ENCODE results near the gene AHRR. TPM values are rescaled to one million over a fixed set of nuclear protein-coding genes. Genes with fewer than 3 reads are reported as not detected.
"Not testable (repeated sequence)": the region's sequence is repeated elsewhere in the genome, so short reads cannot be mapped to it uniquely, and the experiment has no call there.

AHRR gene
- total RNA-seq, 1 donor: 54.6 TPM

DNA sequence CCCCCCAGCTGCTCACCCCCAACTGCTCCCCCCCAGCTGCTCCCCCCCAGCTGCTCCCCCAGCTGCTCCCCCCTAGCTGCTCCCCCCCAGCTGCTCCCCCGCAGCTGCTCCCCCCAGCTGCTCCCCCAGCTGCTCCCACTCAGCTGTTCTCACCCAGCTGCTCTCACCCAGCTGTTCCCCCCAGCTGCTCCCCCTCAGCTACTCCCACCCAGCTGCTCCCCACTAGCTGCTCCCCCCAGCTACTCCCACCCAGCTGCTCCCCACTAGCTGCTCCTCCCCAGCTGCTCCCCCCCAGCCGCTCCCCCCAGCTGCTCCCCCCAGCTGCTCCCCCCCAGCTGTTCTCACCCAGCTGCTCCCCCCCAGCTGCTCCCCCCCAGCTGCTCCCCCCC lies 22.8 kb upstream of the AHRR start:
- peaks cover 50% of the 10 kb centered on the region for H4K20me1 ChIP-seq (ENCODE audit: insufficient read depth, low read length)
- H3K79me2 ChIP-seq (ENCODE audit: insufficient read depth, low read length): peaks cover 30% of the 10 kb centered on the region

DNA sequence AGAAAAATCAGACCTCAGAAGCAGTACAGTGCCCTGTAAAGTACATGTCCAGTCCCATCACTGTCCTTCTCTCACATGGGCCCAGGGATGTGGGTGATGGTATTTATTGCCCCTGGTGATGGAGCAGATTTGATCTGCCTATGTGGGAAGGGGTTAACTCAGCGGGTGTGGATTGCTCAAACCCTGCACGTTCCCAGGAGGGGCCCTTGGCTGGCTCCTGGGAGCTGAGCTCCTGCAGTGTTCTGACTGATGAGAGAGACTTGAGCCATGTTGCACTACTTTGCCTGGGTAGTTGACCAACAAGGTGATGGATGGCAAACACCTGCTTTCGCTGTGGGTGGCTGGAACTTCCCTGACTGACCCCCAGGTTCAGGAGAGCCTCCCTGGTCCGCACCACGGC lies 21.6 kb upstream of the AHRR start:
- Histone ChIP-seq H4K20me1 (ENCODE audit: insufficient read depth, low read length) (peaks cover 51% of the 10 kb centered on the region), H3K79me2 (ENCODE audit: insufficient read depth, low read length) (peaks cover 30% of the 10 kb centered on the region)
- not testable (repeated sequence) for H3K4me2 ChIP-seq (ENCODE audit: insufficient read depth, low read length); H3K4me3 ChIP-seq (ENCODE audit: insufficient read depth, low read length); DNase-seq (ENCODE audit: insufficient read length, low spot score, missing footprints); H3K9me3 ChIP-seq (ENCODE audit: low read depth, low read length); H2AFZ ChIP-seq (ENCODE audit: low read length); H3K36me3 ChIP-seq (ENCODE audit: insufficient read depth, low read length); H3K27me3 ChIP-seq (ENCODE audit: insufficient read depth, low read length); H3K4me1 ChIP-seq (ENCODE audit: insufficient read depth, low read length); H3K27ac ChIP-seq (ENCODE audit: low read depth, low read length)

More for the DNA sequence above, 22.8 kb upstream of the AHRR start:
- Histone ChIP-seq H3K36me3 (ENCODE audit: insufficient read depth, low read length) (no peaks in the 10 kb centered on the region), H3K4me2 (ENCODE audit: insufficient read depth, low read length) (no peak overlapping the region), H2AFZ (ENCODE audit: low read length) (no peak overlapping the region), H3K9me3 (ENCODE audit: low read depth, low read length) (no peaks in the 10 kb centered on the region), H3K4me3 (ENCODE audit: insufficient read depth, low read length) (no peak overlapping the region), H3K27me3 (ENCODE audit: insufficient read depth, low read length) (no peaks in the 10 kb centered on the region), H3K27ac (ENCODE audit: low read depth, low read length) (no peak overlapping the region), H3K4me1 (ENCODE audit: insufficient read depth, low read length) (peaks cover 9% of the 10 kb centered on the region)
- TF ChIP-seq CTCF (IDR thresholded peaks at IDR 0.05; ENCODE audit: extremely low read depth, low read depth, low read length): no peak
- DNase-seq (ENCODE audit: insufficient read length, low spot score, missing footprints): no peak

DNA sequence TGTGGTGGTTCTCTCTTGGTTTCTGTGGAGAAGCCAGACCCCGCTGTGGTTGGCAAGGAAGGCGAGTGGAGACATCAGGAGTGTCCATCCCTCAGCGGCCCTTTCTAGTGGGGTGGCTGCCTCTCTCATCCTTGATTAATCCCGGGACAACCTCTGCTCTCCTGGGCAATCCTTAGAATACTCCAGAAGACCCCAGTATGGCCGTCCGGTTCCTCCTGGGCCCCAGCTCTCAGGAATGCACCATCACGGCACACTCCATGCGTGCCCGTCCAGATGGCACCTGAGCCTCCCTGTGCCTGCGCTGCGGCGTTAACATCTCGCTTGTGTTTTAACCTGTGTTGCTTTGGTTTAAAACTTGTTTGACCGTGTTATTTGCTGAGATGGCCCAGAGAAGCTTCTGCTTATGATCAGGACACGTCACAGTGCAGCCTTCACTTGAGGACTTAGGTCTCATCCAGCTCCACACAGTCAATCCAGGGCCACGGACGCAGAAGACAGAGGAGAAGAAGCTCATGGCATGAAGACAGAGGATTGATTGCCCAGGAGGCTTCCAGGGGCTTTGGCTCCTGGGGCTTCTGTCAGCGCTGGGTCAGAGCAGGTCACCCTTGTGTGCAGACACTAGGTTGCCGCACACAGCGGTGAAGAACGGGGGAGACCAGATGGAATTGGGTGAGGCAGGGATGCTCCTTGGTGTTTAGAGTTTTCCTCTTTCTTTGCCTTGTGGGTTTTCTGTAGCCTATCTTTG lies 20.7 kb upstream of the AHRR start:
- H3K36me3 ChIP-seq (ENCODE audit: insufficient read depth, low read length); H3K9me3 ChIP-seq (ENCODE audit: low read depth, low read length); H3K4me1 ChIP-seq (ENCODE audit: insufficient read depth, low read length); DNase-seq (ENCODE audit: insufficient read length, low spot score, missing footprints); H3K27me3 ChIP-seq (ENCODE audit: insufficient read depth, low read length); H3K4me2 ChIP-seq (ENCODE audit: insufficient read depth, low read length); H3K4me3 ChIP-seq (ENCODE audit: insufficient read depth, low read length); H3K27ac ChIP-seq (ENCODE audit: low read depth, low read length); H2AFZ ChIP-seq (ENCODE audit: low read length): not testable (repeated sequence)
- H3K79me2 ChIP-seq (ENCODE audit: insufficient read depth, low read length): peaks cover 38% of the 10 kb centered on the region
- peaks cover 57% of the 10 kb centered on the region for H4K20me1 ChIP-seq (ENCODE audit: insufficient read depth, low read length)

GRCh38 chr5:302416-302815 lies 19.1 kb upstream of the AHRR start:
- H3K9me3 ChIP-seq (ENCODE audit: low read depth, low read length); H3K36me3 ChIP-seq (ENCODE audit: insufficient read depth, low read length); H3K4me1 ChIP-seq (ENCODE audit: insufficient read depth, low read length); DNase-seq (ENCODE audit: insufficient read length, low spot score, missing footprints); H3K27me3 ChIP-seq (ENCODE audit: insufficient read depth, low read length); H3K4me3 ChIP-seq (ENCODE audit: insufficient read depth, low read length); H3K27ac ChIP-seq (ENCODE audit: low read depth, low read length); H2AFZ ChIP-seq (ENCODE audit: low read length); H3K4me2 ChIP-seq (ENCODE audit: insufficient read depth, low read length): not testable (repeated sequence)
- Histone ChIP-seq H3K79me2 (ENCODE audit: insufficient read depth, low read length) (peaks cover 46% of the 10 kb centered on the region), H4K20me1 (ENCODE audit: insufficient read depth, low read length) (peaks cover 51% of the 10 kb centered on the region)

DNA sequence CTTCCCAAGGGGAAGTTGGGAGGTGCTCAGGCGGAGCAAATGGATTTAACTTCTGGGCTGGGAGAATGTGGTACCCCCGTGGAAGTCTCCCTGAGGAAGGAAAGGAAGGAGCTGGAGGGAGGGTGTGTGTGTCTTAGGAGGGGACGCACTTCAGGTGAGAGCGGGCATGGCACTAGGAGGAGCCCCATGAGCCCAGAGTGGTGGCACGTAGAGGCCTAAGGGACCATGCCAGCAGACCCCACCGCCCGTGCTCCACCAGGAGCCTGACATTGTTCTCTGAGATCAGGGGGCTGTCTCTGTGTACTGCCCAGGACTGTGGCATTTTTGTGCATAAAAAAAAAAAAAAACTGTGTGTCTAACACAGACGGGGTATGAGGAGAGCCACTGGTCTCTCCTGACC lies 18.5 kb upstream of the AHRR start:
- peaks cover 47% of the 10 kb centered on the region for H3K79me2 ChIP-seq (ENCODE audit: insufficient read depth, low read length)
- H4K20me1 ChIP-seq (ENCODE audit: insufficient read depth, low read length): peaks cover 46% of the 10 kb centered on the region
- TF ChIP-seq CTCF (IDR thresholded peaks at IDR 0.05; ENCODE audit: extremely low read depth, low read depth, low read length): no peak

GRCh38 chr5:303741-304140 lies 17.8 kb upstream of the AHRR start:
- H3K4me1 ChIP-seq (ENCODE audit: insufficient read depth, low read length); H3K27me3 ChIP-seq (ENCODE audit: insufficient read depth, low read length); H3K4me3 ChIP-seq (ENCODE audit: insufficient read depth, low read length); H3K27ac ChIP-seq (ENCODE audit: low read depth, low read length); DNase-seq (ENCODE audit: insufficient read length, low spot score, missing footprints); H3K4me2 ChIP-seq (ENCODE audit: insufficient read depth, low read length); H3K9me3 ChIP-seq (ENCODE audit: low read depth, low read length); H3K36me3 ChIP-seq (ENCODE audit: insufficient read depth, low read length); H2AFZ ChIP-seq (ENCODE audit: low read length): not testable (repeated sequence)
- H3K79me2 ChIP-seq (ENCODE audit: insufficient read depth, low read length): peaks cover 45% of the 10 kb centered on the region
- peaks cover 44% of the 10 kb centered on the region for H4K20me1 ChIP-seq (ENCODE audit: insufficient read depth, low read length)

More for the DNA sequence above, 18.5 kb upstream of the AHRR start:
- no peak overlapping the region for H2AFZ ChIP-seq (ENCODE audit: low read length)
- H3K36me3 ChIP-seq (ENCODE audit: insufficient read depth, low read length): peaks cover 7% of the 10 kb centered on the region
- no peaks in the 10 kb centered on the region for H3K27me3 ChIP-seq (ENCODE audit: insufficient read depth, low read length)
- no peak overlapping the region for H3K27ac ChIP-seq (ENCODE audit: low read depth, low read length)
- no peak for DNase-seq (ENCODE audit: insufficient read length, low spot score, missing footprints)
- no peaks in the 10 kb centered on the region for H3K9me3 ChIP-seq (ENCODE audit: low read depth, low read length)
- H3K4me2 ChIP-seq (ENCODE audit: insufficient read depth, low read length): no peak overlapping the region
- no peaks in the 10 kb centered on the region for H3K4me1 ChIP-seq (ENCODE audit: insufficient read depth, low read length)
- H3K4me3 ChIP-seq (ENCODE audit: insufficient read depth, low read length): no peak overlapping the region

All from osteoblast (primary cell).